Measurements from ENCODE around the gene LRRC51.
"Not testable (repeated sequence)": the region's sequence is repeated elsewhere in the genome, so short reads cannot be mapped to it uniquely, and the experiment has no call there.

Gene LRRC51

DNA sequence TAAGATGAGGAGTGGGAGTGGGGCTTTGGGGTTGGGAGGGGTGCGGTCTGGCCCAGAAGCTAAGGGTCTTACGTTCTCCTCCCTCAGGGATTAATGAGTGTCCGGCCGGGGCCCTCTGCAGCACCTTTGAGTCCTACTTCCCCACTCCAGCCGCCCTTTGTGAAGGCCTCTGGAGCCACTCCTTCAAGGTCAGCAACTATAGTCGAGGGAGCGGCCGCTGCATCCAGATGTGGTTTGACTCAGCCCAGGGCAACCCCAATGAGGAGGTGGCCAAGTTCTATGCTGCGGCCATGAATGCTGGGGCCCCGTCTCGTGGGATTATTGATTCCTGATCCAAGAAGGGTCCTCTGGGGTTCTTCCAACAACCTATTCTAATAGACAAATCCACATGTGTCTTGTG lies 58.9 kb downstream of the LRRC51 start:
- no peak for DNase-seq (ENCODE audit: low read depth)

GRCh38 chr11:72140661-72141060 lies 60.0 kb downstream of the LRRC51 start:
- DNase-seq (ENCODE audit: low read depth) = no peak

DNA sequence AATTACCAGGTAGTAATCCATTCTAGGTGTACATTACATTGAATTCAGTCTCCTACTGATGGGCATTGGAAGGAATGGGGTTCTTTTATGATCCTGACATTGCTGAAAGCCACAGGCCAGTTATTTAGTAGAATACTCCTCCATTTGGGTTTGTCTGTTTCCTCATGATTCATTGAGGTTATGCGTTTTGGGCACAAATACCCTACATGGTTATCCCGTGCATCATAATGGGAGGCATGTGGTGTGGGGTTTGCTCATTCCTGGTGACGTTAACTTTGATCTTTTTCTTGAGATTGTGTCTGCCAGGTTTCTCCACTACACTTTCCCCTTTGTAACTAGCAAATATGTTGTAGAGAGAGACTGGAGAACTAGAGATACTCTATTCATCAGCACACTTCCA lies 60.4 kb downstream of the LRRC51 start:
- DNase-seq (ENCODE audit: low read depth) = peak; percentile 18

DNA sequence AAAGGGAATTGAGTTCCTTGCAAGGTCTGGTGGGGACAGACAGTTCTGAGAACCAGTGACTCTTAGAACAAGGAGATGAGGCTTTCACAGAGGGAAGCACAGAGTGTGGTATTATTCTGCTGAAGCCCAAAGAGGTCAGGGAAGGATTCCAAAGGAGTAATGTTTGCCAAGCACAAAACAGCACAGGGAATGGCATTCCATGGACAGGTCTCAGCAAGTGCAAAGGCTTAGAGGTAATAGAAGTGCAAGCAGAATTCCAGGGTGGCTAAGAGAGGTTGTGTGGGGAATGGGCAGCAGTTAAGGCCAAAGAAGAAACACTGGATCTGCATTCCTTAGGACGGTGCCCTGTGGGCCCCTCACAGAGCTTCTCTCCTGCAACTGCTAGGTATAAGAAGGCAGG lies 61.4 kb downstream of the LRRC51 start:
- not testable (repeated sequence) for DNase-seq (ENCODE audit: low read depth)

DNA sequence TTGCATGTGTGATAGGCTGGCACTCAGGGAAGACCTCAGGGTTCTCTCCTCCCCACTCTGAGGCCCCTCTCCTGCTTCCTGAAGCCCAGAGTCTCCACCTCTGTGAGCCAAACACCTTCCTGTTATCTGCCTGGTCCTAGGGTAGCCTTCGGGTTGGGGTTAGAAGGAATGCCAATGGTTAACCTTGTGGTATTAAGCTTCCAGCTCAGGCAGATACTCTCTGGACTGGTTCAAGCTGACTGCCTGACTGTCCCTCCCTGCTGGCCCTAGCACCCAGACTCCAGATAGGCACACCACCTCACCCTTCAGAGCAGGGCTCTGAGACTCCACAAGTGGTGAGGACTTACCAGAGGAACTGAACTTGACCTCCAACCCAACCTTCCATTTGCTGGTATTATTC lies 61.9 kb downstream of the LRRC51 start:
- not testable (repeated sequence) for DNase-seq (ENCODE audit: low read depth)

DNA sequence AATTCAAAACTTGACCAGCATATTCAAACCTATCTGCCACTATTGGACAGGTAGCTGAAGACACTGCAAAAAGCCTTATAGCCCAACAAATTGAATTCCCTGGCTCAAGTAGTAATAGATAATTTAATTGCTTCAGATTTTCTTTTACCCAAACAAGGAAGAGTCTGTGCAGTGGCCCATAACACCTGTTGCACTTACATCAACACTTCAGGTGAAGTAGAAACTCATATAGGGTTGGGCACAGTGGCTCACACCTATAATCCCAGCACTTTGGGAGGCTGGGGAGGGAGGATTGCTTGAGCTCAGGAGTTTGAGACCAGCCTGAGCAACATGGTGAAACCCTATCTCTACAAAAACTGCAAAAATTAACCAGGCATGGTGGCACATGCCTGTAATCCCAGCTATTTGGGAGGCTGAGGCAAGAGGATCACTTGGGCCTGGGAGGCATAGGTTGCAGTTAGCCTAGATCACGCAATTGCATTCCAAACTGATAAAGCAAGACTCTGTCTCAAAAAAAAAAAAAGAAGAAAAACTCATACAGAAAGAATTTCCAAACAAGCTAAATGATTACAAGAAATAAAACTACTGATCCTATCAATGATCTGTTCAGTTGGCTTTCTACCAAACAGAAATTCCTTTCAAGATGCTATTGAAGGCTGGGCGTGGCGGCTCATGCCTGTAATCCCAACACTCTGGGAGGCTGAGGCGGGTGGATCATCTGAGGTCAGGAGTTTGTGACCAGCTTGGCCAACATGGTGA lies 64.3 kb downstream of the LRRC51 start:
- no peak for DNase-seq (ENCODE audit: low read depth)
